ENCODE results near the gene S100A14.
A peak's percentile ranks its signal among the peaks of the same experiment; 100 is the strongest.

The S100A14 gene

DNA sequence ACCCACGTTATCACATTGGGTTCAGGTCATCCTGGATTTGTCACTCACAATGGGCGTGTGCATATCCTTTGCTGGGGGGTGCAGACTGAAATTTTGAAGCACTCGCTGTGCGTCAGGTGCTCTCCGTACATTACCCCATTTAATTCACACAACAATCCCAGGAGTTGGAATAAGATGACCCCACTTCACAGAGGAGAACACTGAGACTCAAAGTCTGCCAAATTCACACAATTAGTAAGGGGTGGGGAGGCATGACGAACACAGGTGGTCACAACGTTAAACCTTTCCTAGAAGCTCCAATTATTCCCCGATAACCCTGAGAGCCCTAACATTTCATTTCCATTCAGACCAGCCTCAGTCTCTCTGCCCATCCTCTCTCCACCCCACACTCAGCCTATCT lies 46.7 kb downstream of the S100A14 start:
- H3K4me2 ChIP-seq, result no peak overlapping the region
- H3K4me1 ChIP-seq (ENCODE audit: low read depth, poor library complexity, severe bottlenecking), result peaks cover 28% of the 10 kb centered on the region
- no peak overlapping the region for H3K27ac ChIP-seq
- H3K4me3 ChIP-seq (IDR thresholded peaks at IDR 0.05; ENCODE audit: insufficient read depth, low read depth, low read length), result no peak overlapping the region
- no peak overlapping the region for H3K9ac ChIP-seq
- H3K79me2 ChIP-seq (ENCODE audit: insufficient read depth, low read depth), result no peaks in the 10 kb centered on the region
- no peak for TF ChIP-seq CTCF (conservative IDR thresholded peaks at IDR 0.05; ENCODE audit: low read depth, low read length)
- H2AFZ ChIP-seq (ENCODE audit: low read depth), result peak overlapping the region; percentile 98; the same call in 1 of the 2 replicates
- no peaks in the 10 kb centered on the region for H3K27me3 ChIP-seq (ENCODE audit: insufficient read depth, low read depth)
- no peaks in the 10 kb centered on the region for H4K20me1 ChIP-seq (ENCODE audit: insufficient read depth)
- no peaks in the 10 kb centered on the region for H3K36me3 ChIP-seq (ENCODE audit: insufficient read depth)

DNA sequence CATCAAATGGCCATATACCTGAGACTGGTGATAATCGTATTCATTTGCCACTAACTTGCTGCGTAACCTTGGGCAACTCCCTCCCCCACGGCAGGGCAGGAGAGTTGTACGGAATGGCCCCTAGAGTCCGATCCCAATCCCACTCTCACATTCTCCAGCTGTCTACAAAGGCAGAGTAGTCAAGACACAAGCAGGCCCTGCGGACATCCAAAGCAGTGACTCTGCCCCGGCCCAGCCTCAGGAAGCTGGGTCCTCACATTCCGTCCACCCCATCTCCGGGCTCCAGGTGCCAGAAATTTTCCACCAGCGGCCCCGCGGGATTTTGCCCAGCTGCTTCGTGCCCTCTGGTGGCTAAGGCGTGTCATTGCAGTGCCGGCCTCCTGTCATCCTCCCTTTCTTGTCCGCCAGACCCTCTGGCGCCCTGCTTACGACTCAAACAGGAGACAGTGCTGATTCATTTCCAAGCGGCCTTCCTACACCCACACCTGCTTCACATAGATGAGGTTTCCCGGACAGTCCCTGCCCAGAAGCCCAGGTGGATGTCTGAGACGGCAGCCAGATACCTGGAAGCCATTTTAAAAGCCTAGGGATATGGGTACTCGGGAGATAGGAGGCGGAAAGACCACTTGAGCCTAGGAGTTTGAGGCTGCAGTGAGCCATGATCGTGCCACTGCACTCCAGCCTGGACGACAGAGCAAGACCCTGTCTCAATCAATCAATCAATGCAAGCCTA lies 47.6 kb downstream of the S100A14 start:
- Histone ChIP-seq H3K27me3 (ENCODE audit: insufficient read depth, low read depth) (no peaks in the 10 kb centered on the region), H4K20me1 (ENCODE audit: insufficient read depth) (no peaks in the 10 kb centered on the region), H3K4me2 (peak overlapping the region; percentile 59), H2AFZ (ENCODE audit: low read depth) (peak overlapping the region; percentile 98), H3K27ac (no peak overlapping the region), H3K9ac (peak overlapping the region; percentile 26; the same call in 1 of the 2 replicates), H3K4me3 (IDR thresholded peaks at IDR 0.05; ENCODE audit: insufficient read depth, low read depth, low read length) (peak overlapping the region; percentile 97), H3K36me3 (ENCODE audit: insufficient read depth) (no peaks in the 10 kb centered on the region), H3K4me1 (ENCODE audit: low read depth, poor library complexity, severe bottlenecking) (peaks cover 28% of the 10 kb centered on the region), H3K79me2 (ENCODE audit: insufficient read depth, low read depth) (no peaks in the 10 kb centered on the region)
- peak; percentile 100 for TF ChIP-seq CTCF (conservative IDR thresholded peaks at IDR 0.05; ENCODE audit: low read depth, low read length)

DNA sequence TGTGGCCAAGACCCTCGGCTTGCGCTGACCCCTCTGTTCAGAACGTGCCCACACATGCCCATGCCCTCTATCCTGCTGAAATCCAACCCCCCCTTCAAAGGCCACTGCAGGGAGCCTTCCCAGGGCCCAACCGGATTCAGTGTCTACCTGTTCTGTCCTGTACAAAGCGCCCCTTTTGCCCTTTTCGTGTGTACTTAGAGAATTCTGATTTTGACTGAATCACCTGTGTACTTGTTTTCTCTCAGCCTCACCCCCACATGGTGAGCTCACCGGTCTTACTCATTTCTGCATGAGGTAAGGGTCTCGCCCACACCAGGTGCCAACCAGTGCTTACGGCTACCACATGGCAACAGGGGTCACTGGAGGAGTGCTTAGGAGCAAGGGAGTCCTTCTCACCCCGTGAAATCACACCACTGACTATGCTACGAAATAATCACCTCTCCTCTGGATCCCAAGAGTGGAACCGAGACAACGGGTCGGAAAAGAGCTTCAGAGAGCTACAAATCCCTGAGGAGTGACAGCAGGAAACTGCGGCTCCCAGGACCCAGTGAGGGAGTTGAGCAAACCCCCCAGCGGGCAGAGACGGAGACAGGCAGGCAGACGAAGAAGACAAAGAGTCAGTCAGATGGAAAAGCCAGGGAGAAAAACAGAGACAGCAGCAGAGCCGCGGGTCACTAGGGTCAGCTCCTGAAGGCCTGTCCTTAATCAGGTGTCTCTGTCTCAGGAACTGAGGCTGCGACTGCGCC lies 48.3 kb downstream of the S100A14 start:
- Histone ChIP-seq H3K4me2 (peak overlapping the region; percentile 59), H3K4me3 (IDR thresholded peaks at IDR 0.05; ENCODE audit: insufficient read depth, low read depth, low read length) (no peak overlapping the region), H3K79me2 (ENCODE audit: insufficient read depth, low read depth) (no peaks in the 10 kb centered on the region), H3K27me3 (ENCODE audit: insufficient read depth, low read depth) (no peaks in the 10 kb centered on the region), H3K9ac (no peak overlapping the region), H3K27ac (no peak overlapping the region), H3K4me1 (ENCODE audit: low read depth, poor library complexity, severe bottlenecking) (peaks cover 23% of the 10 kb centered on the region), H4K20me1 (ENCODE audit: insufficient read depth) (no peaks in the 10 kb centered on the region), H3K36me3 (ENCODE audit: insufficient read depth) (no peaks in the 10 kb centered on the region), H2AFZ (ENCODE audit: low read depth) (peak overlapping the region; percentile 98)
- TF ChIP-seq CTCF (conservative IDR thresholded peaks at IDR 0.05; ENCODE audit: low read depth, low read length), result no peak

GRCh38 chr1:153566414-153567371 lies 49.4 kb downstream of the S100A14 start:
- no peak overlapping the region for H3K4me3 ChIP-seq (IDR thresholded peaks at IDR 0.05; ENCODE audit: insufficient read depth, low read depth, low read length)
- H4K20me1 ChIP-seq (ENCODE audit: insufficient read depth), result no peaks in the 10 kb centered on the region
- H3K79me2 ChIP-seq (ENCODE audit: insufficient read depth, low read depth), result no peaks in the 10 kb centered on the region
- H3K4me2 ChIP-seq, result peak overlapping the region; percentile 24
- H3K27me3 ChIP-seq (ENCODE audit: insufficient read depth, low read depth), result no peaks in the 10 kb centered on the region
- no peak overlapping the region for H3K27ac ChIP-seq
- H3K4me1 ChIP-seq (ENCODE audit: low read depth, poor library complexity, severe bottlenecking), result peaks cover 20% of the 10 kb centered on the region
- peak overlapping the region; percentile 77 for H2AFZ ChIP-seq (ENCODE audit: low read depth)
- no peak for TF ChIP-seq CTCF (conservative IDR thresholded peaks at IDR 0.05; ENCODE audit: low read depth, low read length)
- H3K9ac ChIP-seq, result no peak overlapping the region
- H3K36me3 ChIP-seq (ENCODE audit: insufficient read depth), result no peaks in the 10 kb centered on the region
